HG02623 (cell line): ENCODE results near the gene PABPC4L.
"Not testable (repeated sequence)": the region's sequence is repeated elsewhere in the genome, so short reads cannot be mapped to it uniquely, and the experiment has no call there.

Experiments used
- ATAC-seq: cut with Tn5 transposase; IDR thresholded peaks from one replicate; pipeline ENCODE4 v1.9.1; 2021; ENCODE audit warnings: moderate library complexity; ENCODE audit not compliant: unreplicated experiment

The PABPC4L gene

GRCh38 chr4:134201216-134202161 is at the start of gene PABPC4L:
TSS of gene PABPC4L (minus strand) at chr4:134201789. CDS start at chr4:134201019, 770 bp downstream.
- ATAC-seq: no peak

- no peak for ATAC-seq
Measured at GRCh38 chr4:134251322-134251721, 49.7 kb upstream of the PABPC4L start.

GRCh38 chr4:134243742-134244713 is 42.4 kb upstream of the PABPC4L start:
- no peak for ATAC-seq

- ATAC-seq: no peak
Measured at GRCh38 chr4:134219043-134219442, 17.5 kb upstream of the PABPC4L start.

GRCh38 chr4:134216411-134216810 is 14.8 kb upstream of the PABPC4L start:
- ATAC-seq: no peak

DNA sequence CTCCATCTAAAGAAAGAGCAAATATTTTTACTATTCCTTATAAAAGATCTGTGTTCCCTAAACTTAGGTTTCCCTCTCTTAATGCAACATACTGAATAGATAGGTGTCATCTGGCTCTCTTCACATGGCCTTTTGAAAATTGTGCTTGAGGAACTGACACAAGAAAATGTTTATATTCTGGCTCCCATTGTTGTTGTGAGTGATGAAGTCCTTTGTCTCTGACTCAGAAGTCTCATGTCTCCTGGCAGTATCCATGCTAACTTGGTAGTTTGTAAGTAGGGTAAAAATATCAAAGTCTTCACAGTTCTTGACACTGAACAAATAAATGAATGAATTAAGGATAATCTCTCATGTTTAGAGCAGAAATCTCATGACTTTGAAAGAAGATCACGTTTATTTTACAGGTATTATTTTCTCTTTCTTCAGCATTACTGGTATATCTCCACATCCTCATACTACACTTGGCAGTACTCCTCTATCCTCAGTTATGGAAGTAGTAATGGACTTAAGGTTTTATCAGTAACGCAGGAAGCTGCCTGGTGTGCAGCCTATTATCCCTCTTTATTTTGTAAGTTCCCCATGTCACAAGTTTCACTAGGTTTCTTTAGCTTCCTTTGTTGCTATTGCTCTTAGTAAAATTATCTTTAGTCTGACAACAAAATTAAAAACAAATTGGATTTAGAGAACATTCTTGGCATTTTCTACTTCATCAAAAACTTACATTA is 14.2 kb upstream of the PABPC4L start:
- ATAC-seq: no peak

DNA sequence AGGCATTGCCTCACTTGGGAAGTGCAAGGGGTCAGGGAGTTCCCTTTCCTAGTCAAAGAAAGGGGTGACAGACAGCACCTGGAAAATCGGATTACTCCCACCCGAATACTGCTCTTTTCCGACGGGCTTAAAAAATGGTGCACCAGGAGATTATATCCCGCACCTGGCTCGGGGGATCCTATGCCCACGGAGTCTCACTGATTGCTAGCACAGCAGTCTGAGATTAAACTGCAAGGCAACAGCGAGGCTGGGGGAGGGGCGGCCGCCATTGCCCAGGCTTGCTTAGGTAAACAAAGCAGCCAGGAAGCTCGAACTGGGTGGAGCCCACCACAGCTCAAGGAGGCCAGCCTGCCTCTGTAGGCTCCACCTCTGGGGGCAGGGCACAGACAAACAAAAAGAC is 6.4 kb upstream of the PABPC4L start:
- ATAC-seq: not testable (repeated sequence)

DNA sequence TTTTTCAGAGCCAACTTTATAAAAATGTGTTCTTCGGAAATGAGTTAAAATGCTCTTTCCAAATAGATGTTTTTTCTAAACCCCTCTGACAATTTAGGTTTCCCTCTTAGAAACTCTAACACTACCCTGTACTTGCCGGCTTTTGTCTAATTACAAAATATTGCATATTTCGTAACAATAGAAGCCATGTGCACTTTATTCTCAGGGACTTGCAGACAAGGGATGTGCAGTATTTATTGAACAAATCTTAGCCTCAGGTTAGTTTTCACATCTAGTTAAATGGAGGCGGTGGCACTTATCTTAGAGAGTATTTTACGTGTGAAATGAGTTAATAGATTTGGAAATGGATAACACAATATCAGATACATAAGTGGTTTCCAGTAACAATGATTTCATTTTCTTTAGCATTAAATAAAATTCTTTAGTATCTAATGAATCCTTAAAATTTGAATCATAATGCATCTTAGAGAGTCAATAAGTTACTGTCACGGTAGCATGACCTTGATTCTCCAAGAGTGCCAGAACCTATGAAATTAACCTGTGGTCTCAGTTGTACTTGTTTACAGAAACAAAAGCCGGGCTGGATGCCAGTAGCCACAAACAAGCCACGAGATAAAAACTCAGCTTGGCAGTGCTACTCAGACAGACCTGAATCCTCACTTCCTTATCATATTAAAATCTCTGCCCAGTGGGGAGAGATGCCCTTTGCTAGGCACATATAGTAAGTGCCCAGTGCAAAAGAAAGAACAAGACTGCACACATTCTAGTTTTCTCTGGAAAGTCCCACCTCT is 772 bp upstream of the PABPC4L start:
- no peak for ATAC-seq

- ATAC-seq: no peak
Measured at GRCh38 chr4:134200811-134201215, 776 bp downstream of the PABPC4L start.

DNA sequence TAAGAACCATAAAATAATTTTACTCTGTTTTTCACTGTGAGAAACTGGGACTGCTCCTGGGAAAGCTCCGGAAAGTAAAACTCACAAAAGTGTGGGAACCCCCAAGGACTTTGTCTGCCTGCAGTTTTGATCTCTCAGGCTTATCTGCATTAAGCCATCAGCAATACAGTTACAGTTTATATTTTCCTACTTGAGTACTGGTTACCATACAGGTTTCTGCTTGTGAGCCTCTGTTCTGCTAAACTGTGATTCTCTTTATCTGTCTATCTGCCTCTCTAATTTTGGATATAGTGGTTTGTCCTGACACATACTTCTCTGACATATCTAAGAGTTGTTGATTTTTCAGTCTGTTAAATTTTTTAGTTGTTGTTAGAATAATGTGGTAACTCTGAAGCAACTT is 11.6 kb downstream of the PABPC4L start:
- no peak for ATAC-seq

DNA sequence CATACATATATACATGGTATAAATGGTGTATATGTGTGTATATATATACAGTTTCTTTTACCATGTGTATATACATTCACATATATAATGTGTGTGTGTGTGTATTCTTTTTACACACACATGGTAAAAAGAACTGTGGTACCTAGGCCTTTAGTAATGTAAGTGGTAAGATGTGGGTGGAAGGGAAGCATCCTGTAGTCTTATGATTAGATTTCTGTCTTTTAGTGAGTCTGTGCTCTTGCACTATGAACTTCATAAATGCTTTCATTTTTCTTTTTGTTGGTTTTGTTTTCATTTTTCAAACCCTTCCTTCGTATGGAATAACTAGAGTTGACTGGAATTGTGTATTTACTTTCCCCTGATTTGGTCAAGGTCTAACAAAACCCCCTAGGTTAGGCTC is 12.1 kb downstream of the PABPC4L start:
- no peak for ATAC-seq

DNA sequence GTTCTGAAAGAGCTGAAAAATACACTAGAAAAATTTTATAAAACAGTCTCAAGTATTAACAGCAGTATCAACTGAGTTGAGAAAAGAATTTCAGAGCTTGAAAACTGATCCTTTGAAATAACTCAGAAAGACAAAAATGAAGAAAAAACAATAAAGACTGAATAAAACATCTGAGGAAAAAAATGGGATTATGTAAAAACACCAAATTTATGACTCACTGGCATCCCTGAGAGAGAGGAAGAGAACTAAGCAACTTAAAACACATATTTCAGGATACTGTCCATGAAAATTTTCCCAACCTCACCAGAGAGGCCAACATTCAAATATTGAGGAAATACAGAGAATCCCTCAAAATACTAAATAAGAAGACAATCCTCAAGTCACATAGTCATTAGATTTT is 22.9 kb downstream of the PABPC4L start:
- ATAC-seq: no peak

- ATAC-seq: no peak
Measured at GRCh38 chr4:134174271-134174670, 27.3 kb downstream of the PABPC4L start.

DNA sequence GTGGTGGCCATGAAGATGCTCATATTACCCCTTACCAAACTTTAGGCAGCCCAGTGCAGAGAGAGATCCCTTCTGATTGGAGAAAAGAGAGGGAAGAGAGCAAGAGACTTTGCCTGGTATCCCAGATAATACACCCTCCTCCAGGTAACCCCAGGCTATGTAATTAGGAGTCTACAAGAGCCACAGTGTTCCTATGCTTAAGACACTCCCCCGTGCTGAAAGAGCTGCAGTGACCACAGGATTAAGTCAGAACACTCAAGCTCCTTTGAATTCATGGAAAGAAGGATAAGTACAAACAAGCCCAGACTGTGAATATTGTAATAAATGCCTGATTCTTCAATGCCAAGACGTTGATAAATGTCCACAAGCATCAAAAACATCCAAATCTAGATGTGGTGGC is 41.4 kb downstream of the PABPC4L start:
- no peak for ATAC-seq

DNA sequence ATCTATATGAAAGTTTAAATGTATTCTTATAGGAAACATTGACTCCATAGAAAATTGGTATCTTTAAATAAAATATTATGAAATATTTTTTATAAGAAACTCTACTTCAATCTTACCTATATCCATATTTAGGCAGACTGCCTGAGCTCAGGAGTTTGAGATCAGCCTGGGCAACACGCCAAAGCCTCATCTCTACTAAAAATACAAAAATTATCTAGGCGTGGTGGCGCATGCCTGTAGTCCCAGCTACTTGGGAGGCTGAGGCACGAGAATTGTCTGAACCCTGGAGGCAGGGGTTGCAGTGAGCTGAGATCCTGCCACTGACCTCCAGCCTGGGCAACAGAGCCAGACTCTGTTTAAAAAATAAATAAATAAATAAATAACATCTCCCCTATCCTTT is 47.5 kb downstream of the PABPC4L start:
- ATAC-seq: no peak

- no peak for ATAC-seq
Measured at GRCh38 chr4:134147941-134148340, 53.6 kb downstream of the PABPC4L start.
